GM03348 (cell line): ENCODE data around the gene ANGPTL2.

Experiments
- DNase-seq: peaks from one replicate; pipeline ENCODE4 v3.0.0; 2012; ENCODE audit warnings: low spot score

The ANGPTL2 gene

DNA sequence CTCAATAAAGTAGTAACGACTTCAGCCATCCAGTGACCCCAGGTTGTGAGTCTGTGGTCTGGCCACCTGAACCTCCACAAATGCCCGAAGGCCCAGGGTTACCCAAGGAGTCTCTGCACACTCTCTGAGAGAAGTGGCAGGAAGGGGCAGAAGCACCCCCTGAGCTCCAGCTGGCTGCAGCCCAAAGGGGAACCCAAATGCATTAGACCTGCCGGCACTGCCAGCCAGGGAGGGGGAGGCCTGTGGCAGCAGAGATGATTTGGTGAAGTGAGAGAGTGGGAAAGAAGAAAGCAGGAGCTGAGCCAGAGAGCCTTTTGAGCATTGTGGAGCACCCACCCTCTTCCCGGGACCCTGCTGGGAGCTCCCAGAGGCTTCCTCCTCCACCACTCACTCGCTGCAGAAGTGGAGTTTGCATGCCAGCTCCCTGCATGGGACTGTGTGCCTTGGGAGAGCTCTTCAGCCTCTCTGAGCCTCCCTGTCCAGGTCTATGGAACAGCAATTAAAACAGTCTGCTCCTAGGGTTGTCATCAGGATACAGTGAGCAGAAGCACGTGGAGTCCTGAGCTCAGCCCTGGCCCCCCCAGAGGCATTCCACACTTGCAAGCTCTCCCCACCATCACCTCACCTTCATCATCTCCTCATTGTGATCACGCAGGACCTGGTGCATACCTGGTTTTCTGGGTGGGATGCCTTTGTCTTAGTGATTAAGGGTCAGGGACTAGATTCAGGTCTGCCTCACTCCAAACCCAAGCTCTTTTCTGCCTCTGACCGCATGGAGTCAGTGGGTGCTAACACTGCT, 13.8 kb upstream of the ANGPTL2 start:
- DNase-seq = no peak

DNA sequence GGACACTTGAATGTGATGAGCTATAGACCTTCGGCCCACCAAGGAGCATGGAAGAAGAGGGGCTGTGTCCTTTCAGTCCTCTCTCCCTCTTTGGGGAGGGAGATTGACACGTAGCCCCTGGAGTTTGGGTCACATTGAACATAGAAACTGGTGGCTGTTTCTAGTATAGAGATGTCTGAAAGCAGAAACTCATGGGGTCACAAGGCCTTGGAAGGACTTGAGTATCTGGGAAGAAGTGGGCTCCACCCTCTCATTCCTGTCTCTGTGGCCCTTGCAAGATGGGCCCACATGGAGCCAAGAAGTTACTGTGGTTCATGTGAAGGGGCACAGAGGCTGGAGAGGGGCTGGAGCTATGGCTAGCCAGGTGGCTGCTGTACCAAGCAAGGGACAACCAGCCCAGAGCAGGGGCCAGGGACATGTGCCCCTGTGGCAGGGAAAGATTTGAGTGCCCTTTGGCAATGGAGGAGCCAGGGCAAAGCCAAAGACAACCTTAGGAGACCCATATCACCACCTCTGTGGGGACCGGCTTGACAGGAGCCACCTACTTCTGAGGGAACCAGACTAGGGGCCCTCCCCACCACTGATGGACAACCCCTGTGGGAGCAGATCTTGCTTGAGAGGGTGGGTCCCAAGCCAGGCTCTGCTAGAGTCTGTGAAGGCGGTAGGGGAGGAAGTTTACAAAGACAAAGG, 12.8 kb upstream of the ANGPTL2 start:
- no peak for DNase-seq

DNA sequence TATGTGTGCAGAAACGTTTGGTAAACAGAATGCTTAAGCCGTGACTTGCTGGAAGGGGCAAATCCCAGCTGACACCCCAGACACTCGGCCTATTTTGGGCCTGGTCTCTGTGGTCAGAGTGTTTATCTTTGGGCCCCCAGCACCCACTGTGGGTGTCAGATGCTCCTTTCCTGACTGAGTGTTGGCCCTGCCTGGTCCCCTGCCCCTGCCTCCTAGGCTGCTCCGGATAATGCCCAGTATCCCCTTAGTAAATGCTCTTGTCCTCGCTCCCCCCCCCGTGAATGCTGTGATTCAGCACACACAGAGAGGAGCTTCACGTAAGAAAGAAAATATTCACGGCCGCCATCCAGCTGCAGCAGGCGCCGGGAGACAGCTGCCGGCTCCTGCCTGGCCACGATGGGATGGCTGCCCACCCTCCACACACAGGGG, 11.3 kb upstream of the ANGPTL2 start:
- peak; percentile 87 for DNase-seq

DNA sequence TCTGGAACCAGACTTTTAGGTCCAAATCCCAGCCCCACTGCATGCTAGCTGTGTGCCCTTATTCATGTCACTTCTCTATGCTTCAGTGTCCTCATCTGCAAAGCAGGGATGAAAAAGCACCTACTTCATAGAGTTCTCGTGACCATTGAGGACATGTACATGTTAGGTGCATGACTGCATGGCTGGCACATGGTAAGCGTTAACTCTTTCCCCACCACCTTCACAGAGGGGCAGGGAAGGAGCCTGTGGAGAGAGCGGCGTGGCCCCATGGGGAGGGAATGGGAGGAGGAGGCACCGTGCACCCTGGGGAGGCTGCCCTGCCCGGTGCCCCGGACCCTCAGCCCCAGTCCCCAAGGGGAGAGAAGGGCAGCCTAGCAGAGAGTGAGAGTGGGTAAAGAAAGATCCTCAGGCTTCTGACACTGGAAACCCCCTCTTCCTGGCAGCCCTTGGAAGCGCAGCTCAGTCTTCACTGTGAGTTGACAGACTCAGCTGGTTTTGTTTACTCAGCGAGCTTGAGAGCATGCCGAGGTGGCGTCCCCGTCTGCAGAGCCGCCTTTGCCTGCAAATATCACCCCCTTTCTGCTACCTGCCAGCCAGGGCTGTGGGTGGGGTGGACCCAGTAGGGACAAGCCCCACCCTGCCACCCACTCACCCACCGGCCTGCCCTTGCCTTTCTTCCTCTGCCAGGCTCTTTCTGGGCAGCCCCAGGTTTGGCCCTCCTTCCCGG, 10.6 kb upstream of the ANGPTL2 start:
- peak; percentile 62 for DNase-seq

DNA sequence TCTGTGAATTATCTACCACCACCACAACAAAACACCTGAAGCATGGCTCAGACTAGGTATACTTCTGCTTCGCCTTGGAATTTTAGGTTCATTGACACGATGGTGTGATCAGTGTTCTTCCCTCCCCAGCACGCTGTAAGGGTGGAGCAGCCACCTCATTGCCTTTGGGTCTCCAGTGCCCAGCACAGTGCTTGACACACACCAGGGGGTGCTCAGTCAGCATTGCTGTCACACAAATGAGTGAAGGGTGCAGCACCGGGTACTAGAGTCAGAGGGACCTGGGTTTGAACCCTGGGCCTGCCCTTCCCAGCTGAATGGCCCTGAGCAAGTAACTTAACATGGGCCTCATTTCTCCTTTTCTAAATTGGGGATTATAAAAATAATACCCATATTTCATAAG, 9.9 kb upstream of the ANGPTL2 start:
- DNase-seq = no peak

DNA sequence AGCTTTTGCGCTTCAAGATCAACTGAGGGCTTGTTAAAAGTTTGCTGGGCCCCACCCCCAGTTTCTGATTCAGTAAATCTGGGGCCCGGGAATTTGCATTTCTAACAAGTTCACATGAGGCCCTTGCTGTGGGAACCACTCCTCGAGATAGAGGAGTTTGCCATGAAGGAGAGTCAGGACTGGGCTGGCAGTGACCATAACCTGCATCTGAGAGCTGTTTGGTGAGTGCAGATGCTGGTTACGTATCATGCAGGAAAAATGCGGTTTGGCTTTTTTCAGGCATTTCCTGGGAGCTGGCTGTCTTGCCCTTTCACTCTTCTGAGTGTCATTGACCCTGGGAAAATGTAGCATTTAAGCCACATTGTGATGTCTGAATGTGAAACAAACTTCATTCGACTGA, 9.4 kb upstream of the ANGPTL2 start:
- peak; percentile 56 for DNase-seq

DNA sequence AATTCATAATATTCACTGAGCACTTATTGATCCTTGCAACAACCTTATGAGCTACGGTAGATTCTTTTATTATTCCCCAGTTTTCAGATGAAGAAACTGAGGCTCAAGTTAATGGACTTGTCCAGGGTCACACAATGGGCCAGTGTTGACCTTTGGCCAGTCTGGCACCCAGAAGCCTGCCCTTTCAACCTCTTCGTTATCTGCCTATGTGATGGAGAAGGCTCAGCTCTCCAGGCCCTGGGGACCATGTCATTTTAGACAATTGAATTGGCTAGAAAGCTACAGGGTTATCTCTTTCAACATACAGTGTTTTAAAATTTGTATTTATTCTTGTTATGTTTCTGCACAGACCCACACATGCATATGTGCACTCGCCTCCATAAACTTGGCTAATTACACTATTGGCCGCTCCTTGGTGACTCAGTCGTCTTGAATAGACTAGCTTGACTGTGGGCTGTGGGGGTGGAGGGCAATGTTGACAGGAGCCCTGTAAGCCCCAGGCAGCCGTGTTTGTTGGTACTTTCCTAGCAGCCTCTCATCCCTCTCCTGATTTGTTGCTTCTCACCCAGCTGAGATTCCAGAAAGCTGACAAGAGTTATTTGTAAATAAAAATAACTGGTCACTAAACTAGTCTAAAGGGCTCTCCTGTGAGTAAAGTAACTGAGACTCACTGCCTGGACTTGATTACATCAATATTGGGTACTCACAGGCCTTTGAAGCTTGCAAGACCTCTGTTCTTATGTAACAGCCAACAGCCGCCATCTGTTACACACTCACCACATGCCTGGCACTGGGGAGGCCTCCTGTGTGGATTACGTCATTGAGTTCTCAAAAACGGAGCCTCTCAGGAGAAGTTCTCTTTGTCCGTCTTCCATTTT, 8.5 kb upstream of the ANGPTL2 start:
- peak; percentile 86 for DNase-seq

DNA sequence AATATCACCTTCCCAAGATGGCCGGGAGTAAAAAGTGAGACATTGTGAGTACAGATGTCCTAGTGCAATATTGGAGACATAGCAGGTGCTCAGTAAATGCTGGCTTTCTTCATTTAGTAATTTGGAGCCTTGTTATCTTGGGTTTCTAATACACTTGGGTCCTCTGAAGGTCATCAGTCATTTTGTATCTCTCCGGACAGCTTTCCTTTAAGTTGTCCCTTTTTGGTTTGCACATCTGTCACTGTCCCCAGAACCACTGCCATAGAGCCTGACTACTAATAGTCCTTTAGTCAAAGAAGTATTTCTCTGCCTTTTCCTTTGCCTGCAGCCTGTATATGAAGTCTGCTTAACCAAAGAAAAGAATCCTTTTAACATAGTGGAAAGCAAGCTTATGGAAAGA, 7.8 kb upstream of the ANGPTL2 start:
- no peak for DNase-seq

DNA sequence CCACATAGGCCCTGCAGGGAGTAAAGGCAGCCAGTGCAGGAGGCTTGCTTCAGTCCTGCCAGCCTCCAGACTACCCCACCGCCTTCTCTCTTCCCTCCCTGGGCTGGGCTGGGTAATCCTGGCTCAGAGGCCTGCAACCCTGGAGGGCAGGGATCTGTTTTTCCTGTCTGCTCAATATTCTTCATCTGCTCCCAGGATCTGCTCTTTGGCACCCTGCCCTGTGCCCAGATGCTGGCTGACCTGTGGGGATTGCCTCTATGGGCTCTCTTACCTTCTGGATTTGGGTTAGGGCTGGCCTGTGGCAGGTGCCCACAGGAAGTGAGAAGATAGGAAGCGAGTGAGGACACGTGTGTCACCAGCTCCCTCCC, 7.3 kb upstream of the ANGPTL2 start:
- no peak for DNase-seq

DNA sequence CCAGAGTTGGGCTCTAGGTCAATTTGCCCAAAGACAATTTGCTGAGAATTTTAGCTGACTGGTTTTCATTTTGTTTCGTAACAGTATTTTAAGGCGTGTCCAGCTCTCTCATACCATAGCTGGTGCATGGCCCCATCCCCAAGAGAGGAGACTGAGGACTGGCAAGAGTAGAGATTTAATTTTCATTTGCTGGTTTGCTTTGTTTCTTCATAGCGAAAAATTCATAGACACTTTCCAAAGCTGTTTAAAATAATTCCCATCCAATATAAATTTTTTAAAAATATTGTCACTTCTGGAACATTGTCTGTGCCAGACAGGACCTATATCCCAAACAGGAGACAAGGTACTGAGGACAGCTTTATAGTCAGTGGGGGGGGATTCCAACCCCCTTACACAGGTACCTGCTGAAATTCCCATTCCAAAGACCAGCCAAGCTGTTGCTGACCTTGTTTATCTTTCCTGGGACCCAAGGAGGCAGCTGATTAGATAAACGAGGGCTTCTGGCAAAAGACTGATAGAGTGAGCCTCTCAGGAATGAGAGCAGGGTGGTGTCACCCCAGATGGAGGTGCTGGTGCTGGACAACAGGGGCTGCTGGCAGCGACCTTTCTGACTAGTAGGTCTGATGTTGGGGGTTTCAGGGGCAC, 6.8 kb upstream of the ANGPTL2 start:
- DNase-seq = peak; percentile 46

DNA sequence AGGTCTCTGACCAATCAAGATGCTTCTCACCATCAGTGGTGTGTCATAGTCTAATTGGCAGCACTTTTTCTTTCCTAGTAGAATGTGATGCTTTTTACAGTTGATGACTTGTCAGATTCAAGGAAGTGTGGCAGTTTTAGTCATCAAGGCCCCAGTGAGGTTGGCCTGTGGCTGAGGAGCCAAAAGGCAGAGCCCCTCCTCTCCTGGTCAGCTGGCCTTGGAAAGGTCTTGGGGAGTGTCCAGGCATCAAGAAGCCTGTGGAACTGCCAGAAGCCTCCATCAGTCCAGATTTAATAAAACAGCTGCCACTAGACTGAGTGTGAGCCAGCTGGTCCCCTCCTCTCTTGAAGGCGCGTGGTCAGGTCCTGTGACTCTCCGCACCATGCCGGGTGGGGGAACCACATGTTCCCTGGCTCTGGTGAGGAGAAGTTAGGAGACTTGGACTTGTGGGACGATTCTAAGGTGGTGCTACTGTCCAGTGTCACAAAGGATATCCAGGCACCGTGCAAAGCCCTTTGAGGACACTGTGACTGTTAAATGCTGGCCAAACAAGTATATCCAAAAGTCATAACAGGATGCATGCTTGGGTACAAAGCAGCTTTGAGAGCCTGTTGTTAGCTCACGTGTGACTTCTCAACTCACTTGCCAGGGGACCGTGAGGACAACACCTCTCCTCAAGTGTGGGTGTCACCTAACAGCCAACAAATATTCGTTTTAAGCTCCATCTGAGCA, 6.1 kb upstream of the ANGPTL2 start:
- DNase-seq = peak; percentile 30

DNA sequence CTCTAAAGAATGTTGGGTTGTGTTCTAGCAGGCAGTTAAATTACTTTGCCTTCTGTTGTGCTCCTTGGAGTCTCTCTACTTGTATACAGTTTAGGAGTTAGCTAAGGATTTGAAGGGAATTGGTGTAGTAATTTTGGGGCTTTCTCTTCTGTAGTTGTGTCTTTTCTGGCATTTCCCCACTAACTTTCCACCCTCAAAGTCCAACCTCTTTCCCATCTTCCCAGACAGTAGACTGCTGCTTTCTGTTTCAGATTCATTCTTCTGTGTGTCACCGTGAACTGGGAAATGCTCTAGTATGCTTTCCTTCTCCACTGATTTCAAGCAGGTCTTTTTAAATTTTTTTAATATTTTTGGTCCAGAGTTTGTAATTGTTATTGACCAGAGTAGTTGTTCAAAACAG, 4.5 kb upstream of the ANGPTL2 start:
- DNase-seq = no peak

DNA sequence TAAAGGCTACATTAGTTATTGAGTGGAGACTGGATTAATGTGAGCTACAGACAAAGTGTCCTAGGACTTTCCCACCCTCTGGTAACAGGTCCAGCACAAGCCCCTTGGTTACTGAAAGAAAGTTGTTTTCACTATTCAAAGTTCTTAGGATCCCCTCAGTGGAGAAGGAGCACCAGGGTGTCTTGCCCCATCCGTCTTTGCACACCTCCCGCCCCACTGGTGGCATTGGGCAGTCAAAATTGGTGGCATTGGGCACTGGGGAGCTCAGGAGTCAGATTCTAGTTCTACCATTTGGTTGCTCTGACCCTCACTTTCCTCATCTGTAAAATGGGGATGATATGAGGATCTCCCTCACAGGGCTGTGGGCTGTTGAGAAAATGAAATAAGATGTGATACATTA, 2.4 kb upstream of the ANGPTL2 start:
- no peak for DNase-seq

DNA sequence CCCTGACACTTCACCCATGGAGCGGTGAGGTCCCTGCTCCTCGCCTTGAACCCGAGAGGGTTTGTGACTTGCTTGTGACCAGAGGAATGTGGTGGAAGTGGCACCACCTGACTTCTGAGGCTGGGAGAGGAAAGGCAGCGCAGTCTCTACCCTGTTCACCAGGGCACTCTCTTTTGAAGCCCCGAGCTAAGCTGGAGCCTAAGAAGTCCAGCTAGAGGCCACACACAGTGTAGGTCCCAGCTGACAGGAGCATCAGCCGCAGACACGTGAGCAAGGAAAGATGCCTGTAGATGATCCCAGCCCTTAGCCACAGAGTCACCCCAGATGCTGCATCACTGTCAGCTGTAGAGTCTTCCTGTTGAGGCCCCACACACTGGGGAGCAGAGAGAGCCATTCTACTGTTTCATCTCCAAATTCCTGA, 1.7 kb upstream of the ANGPTL2 start:
- no peak for DNase-seq

DNA sequence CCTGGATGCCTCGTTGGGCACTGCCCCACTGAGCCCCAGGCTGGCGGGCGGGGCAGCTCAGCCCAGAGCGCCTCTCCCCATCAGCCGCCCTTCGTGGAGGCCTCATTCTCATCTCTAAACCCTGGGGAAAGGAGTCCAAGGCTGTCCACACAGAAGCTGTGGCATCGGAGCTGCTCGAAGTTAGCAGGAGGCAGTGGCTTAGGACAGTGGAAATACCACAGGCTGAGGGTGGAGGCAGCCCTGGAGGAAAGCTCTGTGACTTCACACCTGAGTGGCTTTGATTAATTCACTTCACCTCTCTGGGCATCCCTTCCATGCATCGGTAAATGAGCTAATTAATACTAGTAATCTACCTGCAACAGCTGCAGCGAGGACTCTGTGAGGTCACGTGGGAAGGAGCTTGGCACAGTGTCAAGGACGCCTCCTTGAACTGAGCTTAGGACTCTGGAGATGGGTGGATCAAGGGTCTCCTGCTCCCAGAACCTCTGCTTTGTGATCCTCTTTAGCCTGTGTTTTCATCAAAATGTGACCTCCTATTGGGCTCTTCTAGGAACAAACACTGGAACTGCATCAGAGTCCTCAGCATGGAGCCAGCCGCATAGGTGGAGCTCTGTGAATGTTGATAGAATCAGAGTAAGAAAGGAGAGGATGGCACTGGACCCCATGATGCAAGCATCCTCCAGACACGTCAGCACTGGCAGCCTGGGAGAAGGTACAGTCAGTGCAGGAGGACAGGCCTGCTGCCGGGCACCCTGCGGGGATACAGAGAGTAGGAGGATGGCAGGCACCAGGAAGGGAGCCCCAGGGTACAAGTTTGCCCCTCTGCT, 842 bp upstream of the ANGPTL2 start:
- DNase-seq = no peak

DNA sequence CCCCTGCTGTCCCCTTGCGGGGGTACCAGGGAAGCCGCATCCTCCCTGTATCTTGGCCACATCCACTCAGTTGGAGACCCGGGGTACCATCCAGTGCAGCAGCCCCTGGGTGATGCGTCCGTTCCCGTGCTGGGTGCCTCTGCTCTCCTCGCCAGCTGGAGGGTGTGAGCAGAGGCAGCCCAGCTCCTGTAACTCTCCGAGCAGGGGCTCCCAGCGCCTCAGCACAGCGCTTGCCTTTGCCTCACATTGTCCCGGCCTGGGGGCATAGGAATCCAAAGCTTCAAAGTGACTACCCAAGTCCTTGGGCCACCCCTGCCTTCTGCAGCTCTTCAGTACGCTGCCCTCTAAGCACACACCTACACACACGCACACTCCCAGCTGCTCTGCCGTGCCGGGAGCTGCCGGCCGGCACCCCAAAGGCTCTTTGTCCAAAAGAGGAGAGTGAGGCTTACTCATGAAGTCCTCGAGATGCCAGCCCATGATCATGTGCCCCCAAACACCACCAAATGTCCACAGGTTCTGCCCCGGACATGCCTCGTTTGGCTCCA, 733 bp downstream of the ANGPTL2 start:
- peak; percentile 49 for DNase-seq

DNA sequence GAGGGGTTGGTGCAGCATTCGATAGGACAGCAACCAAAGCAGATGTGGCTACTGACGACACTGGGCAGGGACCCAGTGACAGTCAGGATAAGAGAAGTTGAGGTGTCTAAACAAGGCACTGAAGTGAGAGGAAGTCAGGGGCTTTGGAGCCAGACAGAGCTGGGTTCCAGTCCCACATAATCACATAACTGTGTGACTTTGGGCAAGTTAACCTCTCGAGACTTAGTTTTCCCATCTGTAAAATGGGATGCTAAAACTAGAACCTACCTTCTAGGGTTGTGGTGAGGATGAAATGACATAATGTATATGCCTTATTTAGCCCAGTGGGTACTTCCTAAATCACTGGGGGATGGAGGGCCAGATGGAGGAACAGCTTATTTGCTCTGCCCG, 3.1 kb downstream of the ANGPTL2 start:
- DNase-seq = no peak

DNA sequence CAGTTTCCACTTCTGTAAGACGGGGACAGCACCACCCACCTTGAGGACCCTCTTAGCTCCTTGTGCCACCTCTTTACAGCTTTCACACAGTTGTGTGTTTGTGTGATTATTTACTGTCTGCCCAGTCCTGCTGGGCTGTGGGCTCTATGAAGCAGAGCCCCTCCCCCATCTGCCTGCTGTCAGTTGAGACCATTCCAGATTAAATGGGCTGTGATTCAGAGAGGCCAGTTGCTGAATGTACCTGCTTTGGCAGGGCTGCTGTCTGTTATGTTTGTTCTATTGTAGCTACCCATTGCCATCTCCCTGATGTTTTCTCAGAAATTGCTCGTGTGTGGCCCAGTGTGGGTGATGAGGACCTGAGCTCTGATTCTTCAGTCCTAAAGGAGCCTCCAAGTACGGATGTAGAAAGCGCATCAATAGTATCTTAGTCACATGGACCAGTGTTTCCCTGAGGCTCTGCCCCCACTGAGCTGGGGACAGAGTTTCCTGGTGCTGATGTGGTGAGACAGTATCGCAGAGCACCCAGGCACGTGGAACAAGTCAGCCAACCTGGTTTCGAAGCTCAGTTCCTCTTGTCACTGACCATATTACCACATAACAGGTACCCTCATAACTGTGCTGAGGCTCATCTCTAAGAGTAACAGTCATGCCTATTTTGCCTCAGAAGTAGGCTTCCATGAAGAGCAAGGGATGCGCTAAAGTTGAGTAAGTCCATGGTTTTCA, 3.7 kb downstream of the ANGPTL2 start:
- no peak for DNase-seq

DNA sequence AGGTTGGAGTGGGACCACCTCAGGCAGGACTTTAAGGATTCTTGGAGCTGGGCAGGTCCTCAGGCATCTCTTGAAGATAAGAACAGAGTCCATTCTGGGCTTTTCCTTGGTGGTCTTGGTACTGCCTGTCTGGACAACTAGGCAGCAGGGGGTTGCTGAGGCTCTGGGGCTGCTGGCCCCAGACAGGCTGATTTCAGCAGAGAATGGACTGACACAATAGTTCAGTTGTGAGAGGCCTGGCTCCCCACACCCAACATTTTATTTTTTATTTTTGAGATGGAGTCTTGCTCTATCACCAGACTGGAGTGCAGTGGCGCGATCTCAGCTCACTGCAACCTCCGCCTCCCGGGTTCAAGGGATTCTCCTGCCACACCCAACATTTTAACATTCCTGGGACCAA, 4.6 kb downstream of the ANGPTL2 start:
- DNase-seq = no peak
